Fibroblast of skin of right biceps (primary cell): ENCODE results near the gene SH2D1A.
"Not testable (repeated sequence)": the region's sequence is repeated elsewhere in the genome, so short reads cannot be mapped to it uniquely, and the experiment has no call there.

Experiments
- DNase-seq: peaks from one replicate; pipeline ENCODE4 v3.0.0-alpha.2; 2013

SH2D1A gene

DNA sequence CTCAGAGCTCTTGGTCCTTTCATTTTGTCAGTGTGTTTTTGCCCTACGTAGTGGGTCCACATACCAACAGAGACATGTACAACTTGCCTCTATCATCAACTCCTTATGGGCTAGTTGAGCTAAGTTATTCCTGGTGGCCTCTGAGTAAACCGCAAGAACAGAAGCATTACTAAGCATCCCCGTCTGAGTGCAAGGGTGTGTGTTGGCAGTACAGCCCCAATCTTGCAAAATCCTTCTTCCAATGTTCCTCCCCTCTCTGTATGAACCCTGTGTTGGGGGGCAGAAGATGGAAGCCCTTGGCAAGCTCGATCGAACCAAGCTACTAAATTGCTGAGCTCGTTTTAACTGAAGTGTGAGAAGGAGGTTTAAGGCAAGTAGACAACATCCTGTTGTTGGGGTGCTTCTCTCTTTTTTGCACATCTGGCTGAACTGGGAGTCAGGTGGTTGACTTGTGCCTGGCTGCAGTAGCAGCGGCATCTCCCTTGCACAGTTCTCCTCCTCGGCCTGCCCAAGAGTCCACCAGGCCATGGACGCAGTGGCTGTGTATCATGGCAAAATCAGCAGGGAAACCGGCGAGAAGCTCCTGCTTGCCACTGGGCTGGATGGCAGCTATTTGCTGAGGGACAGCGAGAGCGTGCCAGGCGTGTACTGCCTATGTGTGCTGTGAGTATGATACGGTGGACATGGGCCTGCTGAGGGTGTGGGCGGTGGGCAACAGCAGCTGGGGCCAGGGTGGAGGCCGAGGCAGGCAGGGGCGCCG, at the start of gene SH2D1A:
Gene SH2D1A (plus strand): TSS at position 447 of the 760 bp plus-strand sequence. CDS start 80 bp downstream, at position 527.
- no peak for DNase-seq

DNA sequence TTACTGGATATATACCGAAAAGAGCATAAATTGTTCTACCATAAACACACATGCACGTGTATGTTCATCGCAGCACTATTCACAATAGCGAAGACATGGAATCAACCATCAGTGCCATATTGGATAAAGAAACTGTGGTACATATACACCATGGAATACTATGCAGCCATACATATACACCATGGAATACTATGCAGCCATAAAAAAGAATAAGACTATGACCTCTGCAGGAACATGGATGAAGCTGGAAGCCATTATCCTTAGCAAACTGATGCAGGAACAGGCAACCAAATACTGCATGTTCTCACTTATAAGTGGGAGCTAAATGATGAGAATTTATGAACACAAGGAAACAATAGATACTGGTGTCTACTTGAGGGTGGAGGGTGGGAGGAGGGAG, 47.0 kb upstream of the SH2D1A start:
- DNase-seq, result not testable (repeated sequence)

DNA sequence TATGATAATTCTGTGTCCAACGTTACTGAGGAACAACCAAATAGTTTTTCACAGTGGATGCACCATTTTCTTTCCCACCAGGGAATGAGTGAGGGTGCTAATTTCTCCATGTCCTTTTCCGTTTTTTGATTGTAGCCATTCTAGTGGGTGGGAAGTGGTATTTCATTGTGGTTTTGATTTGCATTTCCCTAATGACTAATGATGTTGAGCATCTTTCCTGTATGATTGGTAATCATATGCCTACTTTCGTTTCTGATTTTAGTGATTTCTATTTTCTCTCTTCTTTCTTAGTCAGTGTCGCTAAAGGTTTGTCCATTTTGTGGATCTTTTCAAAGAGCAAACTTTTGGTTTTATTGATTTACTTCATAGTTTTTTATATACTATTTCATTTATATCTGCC, 46.0 kb upstream of the SH2D1A start:
- DNase-seq, result no peak

DNA sequence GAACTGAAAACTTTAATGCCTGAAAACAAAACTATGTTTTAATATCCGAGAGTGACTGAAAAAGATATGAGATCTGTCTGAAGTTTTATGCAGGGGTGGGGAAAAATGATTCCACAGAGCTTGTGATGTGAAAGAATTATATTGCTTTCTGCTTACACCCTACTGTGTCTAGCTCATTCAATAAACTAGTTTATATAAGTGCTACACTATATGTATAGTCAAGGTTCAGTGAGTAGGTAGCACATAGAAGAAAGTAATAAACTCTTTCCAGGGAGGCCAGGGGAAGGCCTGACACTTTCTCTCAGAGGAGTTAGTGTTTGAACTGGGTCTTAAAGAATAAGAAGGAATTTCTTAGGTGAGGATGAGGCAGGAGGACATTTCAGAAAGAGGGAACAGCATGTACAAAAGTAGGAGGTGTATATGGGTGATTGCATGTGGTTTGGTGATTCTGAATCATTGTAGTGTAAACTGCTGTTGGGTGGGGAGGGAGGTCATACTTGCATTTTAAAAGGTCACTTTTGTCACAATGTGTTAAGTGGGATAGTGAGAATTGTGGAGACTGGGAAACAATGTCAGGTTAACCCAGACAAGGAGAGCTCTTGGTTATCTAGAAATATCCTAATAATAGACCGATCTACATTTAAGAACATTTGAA, 39.0 kb upstream of the SH2D1A start:
- no peak for DNase-seq

DNA sequence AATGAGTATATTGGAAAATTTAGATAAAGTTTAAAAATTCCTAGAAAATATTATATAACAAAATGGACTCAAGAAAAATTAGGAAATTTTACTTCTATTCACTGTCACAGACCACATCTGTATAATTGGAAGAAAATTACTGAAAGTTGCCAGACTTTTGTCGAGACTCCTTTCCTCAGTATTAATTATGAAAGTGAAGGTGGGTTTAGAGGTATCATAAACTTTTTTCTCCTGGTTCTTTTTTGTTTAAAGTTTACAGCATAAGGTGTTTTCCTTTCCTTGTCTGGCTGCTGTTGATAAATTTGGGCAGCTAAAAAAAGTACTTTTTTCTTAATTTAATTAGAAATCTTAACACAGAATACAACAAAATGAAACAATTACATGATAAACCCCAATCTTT, 20.6 kb upstream of the SH2D1A start:
- no peak for DNase-seq

DNA sequence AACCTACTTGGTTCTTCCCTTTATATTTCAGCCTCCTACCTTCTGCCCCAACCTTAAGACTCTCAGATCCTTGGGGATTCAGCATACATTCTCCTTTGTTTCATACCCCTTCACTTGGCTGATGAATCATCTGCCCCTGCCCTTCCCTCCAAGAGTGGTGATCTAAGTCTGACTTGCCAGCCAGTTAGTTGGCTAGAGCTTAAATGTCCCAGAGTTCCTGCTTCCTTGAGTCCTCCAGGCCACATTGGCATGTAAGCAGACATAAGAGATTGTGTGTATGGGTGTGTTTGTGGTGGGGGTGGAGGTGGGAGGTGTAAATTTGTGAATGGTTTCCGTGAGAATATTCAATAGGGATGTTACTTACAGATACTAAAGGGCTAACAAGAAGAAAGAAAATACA, 17.6 kb upstream of the SH2D1A start:
- DNase-seq, result peak; percentile 33

DNA sequence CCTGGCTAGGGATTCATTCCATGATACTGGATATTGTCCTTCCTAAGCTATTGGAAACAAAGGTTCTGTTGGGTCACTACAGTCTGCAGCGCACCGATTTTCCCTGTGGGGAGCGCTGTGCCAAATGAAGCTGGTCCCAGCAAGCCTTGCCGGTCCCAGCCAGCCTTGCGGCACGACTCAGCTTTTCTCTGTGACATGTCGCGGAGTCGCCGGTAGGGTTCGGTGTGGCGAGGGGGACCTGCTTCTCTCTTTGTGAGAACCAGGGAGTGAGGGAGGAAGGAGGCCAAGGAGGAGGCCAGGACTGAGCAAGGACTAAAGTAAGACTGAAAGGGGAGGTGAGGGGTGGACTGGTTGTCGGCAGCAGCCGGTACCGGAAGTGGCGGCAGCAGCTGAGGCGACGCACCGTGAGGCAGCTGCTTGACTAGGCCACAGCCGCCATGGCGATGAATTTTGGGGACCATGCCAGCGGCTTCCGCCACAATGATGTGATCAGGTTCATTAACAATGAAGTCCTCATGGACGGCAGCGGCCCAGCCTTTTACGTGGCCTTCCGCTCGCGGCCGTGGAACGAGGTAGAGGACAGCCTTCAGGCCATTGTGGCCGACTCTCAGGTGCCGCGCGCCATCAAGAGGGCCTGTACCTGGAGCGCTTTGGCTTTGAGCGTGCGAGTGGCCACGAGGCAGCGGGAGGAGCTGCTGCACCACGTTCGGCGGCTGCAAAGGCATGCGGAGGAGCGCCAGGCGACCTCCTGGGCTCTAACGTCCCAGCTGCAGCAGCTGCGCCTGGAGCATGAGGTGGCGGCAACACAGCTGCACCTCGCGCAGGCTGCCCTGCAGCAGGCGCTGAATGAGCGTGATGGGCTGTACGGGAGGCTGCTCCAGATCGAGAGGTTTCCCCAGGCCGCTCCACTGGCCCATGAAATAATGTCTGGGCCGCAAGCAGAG, 13.6 kb upstream of the SH2D1A start, which contains the start of gene TEX13D:
Gene TEX13D (plus strand): TSS at position 180 of the 944 bp plus-strand sequence. CDS start 258 bp downstream, at position 438.
- DNase-seq, result no peak

DNA sequence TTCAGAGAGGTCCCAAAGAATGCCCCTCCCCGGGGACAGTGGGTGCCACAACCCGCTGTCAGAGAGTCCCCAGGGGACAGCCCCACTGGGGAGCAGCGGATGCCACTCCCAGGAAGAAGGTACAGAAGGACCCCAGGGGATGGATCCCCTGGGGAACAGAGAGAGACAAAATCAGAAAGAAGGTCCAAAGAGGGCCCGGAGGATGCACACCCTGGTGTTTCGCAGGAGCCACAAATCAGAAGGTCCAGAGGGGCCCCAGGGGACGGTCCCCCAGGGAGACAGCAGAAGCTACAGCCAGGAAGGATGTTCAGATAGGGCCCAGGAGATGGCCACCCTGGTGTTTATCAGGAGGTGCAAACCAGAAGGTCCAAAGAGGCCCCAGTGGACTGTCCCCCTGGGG, 12.5 kb upstream of the SH2D1A start:
- DNase-seq, result no peak

DNA sequence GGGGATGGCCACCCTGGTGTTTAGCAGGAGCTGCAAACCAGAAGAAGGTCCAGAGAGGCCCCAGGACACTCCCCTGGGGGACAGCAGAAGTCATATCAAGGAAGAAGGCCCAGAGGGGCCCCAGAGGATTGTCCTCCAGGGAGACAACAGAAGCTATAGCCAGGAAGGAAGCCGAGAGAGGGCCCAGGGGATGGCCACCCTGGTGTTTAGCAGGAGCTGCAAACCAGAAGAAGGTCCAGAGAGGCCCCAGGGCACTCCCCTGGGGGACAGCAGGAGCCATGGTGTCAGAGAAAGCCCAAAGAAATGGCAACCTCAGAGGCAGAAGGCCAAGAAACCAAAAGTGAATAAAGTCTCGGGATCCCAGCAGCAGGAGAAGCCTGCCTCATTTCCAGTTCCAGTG, 11.8 kb upstream of the SH2D1A start:
- not testable (repeated sequence) for DNase-seq

DNA sequence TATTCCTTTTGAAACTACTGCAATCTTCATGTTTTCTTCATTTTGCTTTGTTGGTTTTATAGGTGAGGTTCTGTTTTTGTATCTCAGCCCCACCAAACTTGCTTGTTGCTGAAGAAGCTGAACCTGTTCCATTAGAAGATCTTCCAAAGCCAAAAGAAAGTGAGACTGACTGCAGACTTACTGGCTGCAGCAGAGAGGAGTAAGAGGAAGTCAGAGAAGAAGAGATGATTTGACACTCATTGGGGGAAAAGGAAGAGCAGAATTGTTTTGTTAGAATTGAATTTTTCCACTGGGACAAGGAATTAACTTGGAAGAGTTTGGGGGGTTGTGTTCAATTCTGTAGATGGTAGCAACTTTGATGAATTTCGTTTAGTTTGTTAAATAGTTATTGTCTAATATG, 10.8 kb upstream of the SH2D1A start:
- DNase-seq, result no peak

DNA sequence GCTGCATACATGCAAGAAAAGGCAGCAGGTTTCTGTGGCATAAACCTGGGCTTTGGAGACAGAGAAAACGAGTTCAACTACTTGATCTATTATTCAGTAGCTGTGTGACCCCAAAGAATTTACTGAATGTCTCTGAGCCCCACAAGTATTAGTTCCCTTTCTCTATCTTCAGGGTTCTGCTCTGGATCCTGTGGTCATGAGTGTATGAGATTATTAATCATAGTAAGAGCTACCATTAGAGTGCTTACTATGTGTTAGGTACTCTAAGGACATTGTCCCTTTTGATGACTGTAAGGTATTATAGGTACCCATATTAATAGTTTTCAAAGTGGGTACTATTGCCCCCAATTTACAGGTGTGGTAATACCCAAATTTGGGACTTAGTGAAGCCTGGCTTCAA, 8.4 kb upstream of the SH2D1A start:
- DNase-seq, result no peak

DNA sequence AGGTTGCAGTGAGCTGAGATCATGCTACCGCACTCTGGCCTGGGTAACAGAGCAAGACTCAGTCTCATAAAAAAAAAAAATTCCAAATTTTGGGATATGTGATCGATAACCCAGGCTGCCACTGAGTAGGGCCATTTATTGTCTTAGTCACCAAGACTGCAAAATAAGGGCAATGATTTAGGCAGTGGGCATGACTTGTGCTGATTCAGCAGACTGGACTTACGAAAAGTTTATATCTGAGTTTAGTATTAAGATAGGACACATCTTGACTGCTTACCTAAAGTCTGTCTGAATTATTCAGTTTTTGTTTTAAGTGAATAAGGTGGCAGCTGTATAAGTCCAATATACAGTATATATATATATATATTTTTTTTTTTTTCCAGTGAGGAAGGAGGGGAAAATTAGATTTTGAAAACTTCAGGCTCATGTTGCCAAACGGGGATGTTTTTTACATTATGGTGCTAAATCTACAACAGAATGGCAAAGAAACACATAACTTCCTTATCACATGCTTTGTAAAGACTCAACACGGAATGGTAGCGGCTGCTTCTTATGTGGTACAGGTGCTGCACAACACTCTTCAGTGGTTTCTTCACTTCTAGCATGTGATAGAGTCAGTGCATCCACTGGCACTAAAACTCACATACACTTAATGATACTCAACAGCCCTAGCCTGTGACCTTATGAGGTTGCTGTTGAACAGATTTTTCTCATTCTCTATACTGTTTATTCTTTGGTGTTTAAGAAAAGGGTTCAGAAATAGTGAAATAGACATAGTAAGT, 7.4 kb upstream of the SH2D1A start:
- no peak for DNase-seq

DNA sequence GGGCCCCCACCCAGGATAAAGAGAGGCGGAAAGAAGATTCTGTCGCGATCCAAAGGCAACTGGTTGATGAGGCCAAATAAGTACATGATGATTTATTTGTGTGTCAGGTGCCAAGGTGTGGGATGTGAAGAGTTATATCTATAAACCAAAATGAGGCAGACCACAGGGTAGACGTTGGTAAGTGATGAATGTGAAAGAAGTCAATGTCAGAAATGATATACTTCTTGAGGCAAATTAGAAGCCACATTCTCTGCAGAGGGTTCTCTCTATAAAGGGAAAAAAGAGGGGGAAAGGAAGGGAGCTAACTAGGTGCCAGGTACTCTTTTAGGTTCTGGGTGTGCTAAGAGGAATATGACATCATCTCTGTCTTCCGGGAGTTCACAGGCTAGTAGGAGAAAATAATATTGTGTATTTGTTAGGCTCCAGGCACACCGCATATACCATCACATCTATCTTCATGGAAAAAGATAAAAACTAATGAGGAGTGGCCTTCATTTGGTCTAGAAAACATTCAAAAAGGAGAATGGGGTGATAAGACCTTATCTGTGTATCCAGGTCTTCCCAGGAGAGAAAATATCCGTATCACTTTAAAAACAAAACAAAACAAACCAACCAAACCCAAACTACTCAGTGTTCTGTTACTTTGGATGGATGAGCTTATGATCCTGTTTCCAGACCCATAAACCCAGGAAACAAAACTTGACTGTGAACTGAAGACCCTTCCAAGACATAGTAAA, 4.8 kb upstream of the SH2D1A start:
- DNase-seq, result no peak

DNA sequence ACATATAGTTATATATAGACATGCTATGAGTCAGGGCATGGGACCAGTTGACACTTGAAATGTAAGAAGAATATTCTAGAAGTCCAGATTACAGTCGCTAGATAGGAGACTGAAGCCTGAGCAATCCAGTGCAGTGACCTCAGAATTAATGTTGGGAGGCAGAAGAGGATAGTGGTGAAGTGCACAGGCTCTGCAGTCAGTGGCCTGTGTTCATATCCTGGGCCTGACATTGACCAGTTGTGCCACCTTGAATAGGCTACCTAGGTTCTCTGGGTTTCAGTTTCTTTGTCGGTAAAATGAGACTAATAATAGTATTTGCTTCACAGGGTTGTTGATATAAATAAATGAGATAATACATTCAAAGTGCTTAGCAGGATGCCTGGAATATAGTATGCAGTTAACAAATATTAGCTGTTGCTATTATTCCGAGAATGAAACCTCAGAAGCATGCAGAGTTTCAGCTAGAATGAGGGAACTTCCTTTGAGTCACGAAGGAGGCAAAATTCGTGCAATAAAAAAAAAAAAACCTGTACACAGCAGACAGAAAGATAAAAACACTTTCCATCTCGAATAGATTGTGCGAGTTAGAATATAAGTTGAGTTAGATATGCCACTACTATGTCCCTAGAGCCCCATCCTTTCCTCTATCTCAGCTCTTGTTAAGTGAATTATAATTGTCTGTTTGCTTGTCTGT, 4.0 kb upstream of the SH2D1A start:
- DNase-seq, result no peak

DNA sequence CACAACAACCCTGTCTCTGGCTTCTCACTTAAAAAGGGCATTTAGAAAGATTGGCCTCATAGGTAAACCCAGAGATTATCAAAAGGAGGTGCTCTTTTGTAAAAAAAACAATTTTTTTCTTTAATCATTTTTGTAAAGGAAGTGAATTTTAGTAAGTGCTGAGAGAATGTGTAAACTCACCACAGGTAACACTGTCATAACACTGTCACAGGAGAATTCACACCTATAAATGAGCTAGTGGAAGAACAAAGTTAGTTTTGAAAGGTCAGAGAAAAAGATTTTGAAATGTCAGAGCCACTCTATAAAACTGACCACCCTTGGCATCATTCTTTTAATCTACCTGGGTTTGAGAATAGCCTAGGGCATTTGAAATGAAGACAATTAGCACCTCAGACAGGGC, 3.3 kb upstream of the SH2D1A start:
- DNase-seq, result no peak

DNA sequence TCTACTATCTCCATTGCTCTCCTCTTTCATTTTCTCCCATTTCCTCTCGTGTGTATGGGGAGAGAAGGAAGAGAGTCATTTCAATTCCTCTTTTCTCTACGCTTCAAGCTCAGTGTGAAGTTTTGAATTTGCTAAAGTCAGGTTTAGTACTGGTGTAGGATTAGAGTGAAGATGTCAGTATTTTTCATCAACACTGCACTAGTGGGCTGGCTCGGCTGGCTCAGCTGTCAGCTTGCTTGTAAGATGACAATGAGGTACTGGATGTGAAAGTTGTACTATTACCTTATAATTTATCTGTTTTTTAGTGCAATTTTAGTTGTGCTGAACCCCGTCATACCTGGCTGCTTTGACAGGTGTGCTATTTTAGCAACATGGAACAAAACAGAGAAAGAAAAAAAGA, 2.1 kb upstream of the SH2D1A start:
- no peak for DNase-seq

DNA sequence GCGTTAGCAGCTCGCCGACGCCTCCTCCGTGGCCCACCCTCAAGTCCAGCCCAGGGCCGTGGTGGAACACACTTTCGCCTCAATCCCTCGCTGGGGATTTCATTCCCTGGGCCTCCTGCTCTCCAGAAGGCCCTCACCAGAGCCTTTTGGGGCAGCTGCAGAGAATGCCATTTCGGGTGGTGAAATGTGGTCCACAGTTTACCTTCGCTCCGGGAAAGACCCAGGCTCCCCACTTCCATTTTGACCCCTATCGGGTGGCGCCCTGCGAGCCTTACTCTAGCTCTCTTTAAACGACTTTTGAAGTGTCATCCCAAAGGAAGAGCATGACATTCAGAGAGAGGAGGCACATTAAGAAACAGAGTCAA, 496 bp downstream of the SH2D1A start:
- no peak for DNase-seq

DNA sequence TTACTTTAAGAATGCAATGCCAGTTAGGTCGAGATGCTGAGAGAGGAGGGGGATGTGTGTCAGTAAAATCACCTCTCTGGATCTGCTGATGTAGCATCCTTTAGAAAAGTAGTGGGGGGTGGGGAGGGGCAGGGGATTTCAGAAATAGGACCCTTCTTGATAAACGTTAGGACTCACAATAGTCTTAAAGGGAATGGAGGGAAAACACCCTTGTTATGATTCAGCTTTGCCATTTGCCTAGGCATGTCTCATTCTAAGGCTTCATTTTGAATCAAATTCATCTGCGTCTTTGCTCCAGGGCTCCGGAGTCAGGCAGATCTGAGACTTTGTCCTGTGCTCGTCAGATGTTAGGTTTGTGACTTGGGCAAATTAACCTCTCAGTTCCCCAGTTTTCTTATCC, 879 bp downstream of the SH2D1A start:
- no peak for DNase-seq

DNA sequence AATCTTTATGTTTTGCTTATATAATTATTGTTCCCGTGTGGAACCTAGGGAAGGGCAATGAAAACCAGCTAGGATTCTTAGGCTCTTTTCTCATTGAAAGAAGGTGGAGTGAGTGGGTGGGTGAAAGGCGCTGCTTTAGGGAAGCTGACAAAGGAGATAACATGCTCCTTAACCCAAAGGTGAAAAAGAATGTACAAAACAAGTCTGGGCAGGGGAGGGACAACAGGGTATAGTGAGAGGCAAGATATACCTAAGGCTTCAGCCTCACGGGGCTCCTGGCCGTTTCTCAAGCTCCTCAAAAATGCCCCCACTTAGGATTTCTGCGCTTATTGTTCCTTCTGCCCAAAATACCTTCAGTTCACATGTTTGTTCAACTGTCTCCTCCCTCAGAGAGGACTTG, 1.8 kb downstream of the SH2D1A start:
- no peak for DNase-seq

DNA sequence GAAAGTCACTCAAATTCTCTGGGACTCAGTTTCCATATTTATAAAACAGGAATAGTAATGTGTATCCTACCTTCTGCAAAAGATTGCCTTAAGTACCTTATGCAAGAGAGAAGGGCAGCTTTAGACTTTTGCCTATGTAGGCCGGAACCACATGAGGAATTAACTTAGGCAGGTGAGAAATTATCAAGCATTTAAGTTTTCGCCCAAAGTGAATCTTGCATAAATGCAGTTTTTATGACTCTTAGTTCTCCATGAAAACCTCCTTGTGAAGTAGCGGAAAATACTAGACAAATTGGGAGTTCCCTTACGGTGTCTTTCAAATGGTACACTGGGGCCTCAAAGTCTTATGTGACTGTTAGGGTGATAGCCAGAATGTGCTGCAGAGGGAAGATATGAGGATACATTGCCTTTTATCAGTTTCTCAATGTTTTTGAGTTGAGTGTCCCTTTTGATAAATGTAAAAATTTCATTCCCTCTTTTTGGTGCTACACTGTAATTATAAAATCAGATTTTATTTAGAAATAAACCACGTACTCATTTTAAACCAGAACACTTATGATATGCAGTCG, 2.6 kb downstream of the SH2D1A start:
- DNase-seq, result no peak

DNA sequence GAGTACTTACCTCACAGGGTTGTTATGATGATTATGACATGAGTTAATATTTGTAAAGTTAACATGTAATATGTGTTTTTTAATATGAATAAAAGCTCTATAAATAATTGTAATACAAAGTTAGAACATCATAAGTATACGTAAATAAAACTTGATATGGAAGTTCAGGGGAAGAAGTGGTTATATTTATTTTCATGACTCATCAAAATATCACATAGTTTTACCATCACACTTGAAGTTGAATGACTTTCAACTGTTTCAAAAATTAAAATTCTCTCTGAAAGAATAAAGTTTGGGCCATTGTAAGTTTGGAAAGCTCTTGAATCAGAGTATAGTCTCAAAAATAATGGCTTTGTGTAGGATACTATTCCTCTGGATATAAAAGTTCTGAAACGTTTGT, 8.3 kb downstream of the SH2D1A start:
- DNase-seq, result no peak
